Caki2 (cell line): ENCODE data around the gene F12. TPM values are rescaled to one million over a fixed set of nuclear protein-coding genes. Genes with fewer than 3 reads are reported as not detected.
"Not testable (repeated sequence)": the region's sequence is repeated elsewhere in the genome, so short reads cannot be mapped to it uniquely, and the experiment has no call there.

ENCODE experiments used
- DNase-seq: peaks from one replicate; pipeline ENCODE4 v3.0.0-alpha.2; 2015; ENCODE audit warnings: low read depth
- in situ Hi-C: cut with HindIII; loops from 2 replicates; pipeline ENCODE4 v1.10.0; 2016; ENCODE audit warnings: low sequenced_read_pairs, low pct_unique_long_range_greater_than_20kb, mixed read lengths
- total RNA-seq: library from RNA; depleted of rRNA; stranded (reverse); fragments of >200 nt; shearing (Covaris generic); gene quantifications from 2 replicates; pipeline ENCODE4 v1.2.3, GENCODE V29; 2014; ENCODE audit warnings: low replicate concordance

The F12 gene
- total RNA-seq, 1 experiment from 2014 or later = 39.4 TPM

GRCh38 chr5:177425196-177425800 is 15.9 kb upstream of the F12 start:
- in situ Hi-C loops = no loop called here
- no peak for DNase-seq

GRCh38 chr5:177423671-177424070 is 14.3 kb upstream of the F12 start:
- in situ Hi-C loops = no loop called here
- DNase-seq = no peak

- DNase-seq = no peak
- in situ Hi-C loops = no loop called here
These were observed 11.9 kb upstream of the F12 start for GRCh38 chr5:177421062-177421798.

- DNase-seq, in situ Hi-C loops: not testable (repeated sequence)
These were observed 11.1 kb upstream of the F12 start for GRCh38 chr5:177420472-177420871.

- in situ Hi-C loops = no loop called here
These were observed 9.7 kb upstream of the F12 start for GRCh38 chr5:177419046-177419445.

GRCh38 chr5:177417081-177417480 is 7.7 kb upstream of the F12 start:
- DNase-seq, in situ Hi-C loops: not testable (repeated sequence)

More at GRCh38 chr5:177419046-177419445, 9.7 kb upstream of the F12 start:
- no peak for DNase-seq

GRCh38 chr5:177414481-177414880 is 5.1 kb upstream of the F12 start:
- no peak for DNase-seq
- in situ Hi-C loops = no loop called here

- DNase-seq = no peak
- in situ Hi-C loops = no loop called here
These were observed 3.4 kb upstream of the F12 start for GRCh38 chr5:177412603-177413233.

GRCh38 chr5:177410575-177410974 is 1.2 kb upstream of the F12 start:
- in situ Hi-C loops = no loop called here
- no peak for DNase-seq

GRCh38 chr5:177405805-177406204 is 3.6 kb downstream of the F12 start:
- in situ Hi-C loops = no loop called here
- DNase-seq = no peak

- DNase-seq = no peak
- in situ Hi-C loops = no loop called here
These were observed 4.1 kb downstream of the F12 start for GRCh38 chr5:177405312-177405711.

GRCh38 chr5:177404641-177405179 is 4.7 kb downstream of the F12 start:
- no peak for DNase-seq
- in situ Hi-C loops = no loop called here

- DNase-seq = peak; percentile 84
- in situ Hi-C loops = no loop called here
These were observed 5.3 kb downstream of the F12 start for GRCh38 chr5:177403792-177404640.

- in situ Hi-C loops = no loop called here
- DNase-seq = peak; percentile 75
These were observed 6.1 kb downstream of the F12 start for GRCh38 chr5:177403102-177403791.

- in situ Hi-C loops = no loop called here
- peak; percentile 96 for DNase-seq
These were observed 6.9 kb downstream of the F12 start for GRCh38 chr5:177402271-177403043.

- no peak for DNase-seq
- in situ Hi-C loops = no loop called here
These were observed 9.1 kb downstream of the F12 start, which contains the start of gene PFN3 for GRCh38 chr5:177399997-177400868. Gene PFN3 (minus strand): TSS chr5:177400661. CDS start chr5:177400576, 85 bp downstream.
